Fibroblast of lung (primary cell): ENCODE results near the gene RAB28. TPM values are rescaled to one million over a fixed set of nuclear protein-coding genes. Genes with fewer than 3 reads are reported as not detected.

Experiments
- DNase-seq, 2 donors: peaks; one replicate each; pipeline versions ENCODE4 v3.0.0 to v3.0.0-alpha.2; 2010; ENCODE audit warnings: low read depth in 2 of 2
- H2AFZ ChIP-seq: 2 replicates; pipeline ENCODE4 v1.5.1; 2012; ENCODE audit warnings: low read length, control low read depth, inconsistent platforms
- H3K27ac ChIP-seq: 2 replicates; pipeline ENCODE4 v1.5.1; 2011; ENCODE audit warnings: low read length, control low read depth; ENCODE audit not compliant: insufficient read depth
- H3K27me3 ChIP-seq: 2 replicates; pipeline ENCODE4 v1.5.1; 2011; ENCODE audit warnings: mild to moderate bottlenecking, low read length; ENCODE audit not compliant: control insufficient read depth, insufficient read depth
- H3K36me3 ChIP-seq: 2 replicates; pipeline ENCODE4 v1.5.1; 2011; ENCODE audit warnings: low read length; ENCODE audit not compliant: control insufficient read depth, insufficient read depth
- H3K4me1 ChIP-seq: 2 replicates; pipeline ENCODE4 v1.5.1; 2011; ENCODE audit warnings: low read length; ENCODE audit not compliant: control insufficient read depth, insufficient read depth; ENCODE audit errors: extremely low read depth
- H3K4me2 ChIP-seq: 2 replicates; pipeline ENCODE4 v1.5.1; 2011; ENCODE audit warnings: low read length, control low read depth; ENCODE audit not compliant: insufficient read depth; ENCODE audit errors: extremely low read depth
- H3K4me3 ChIP-seq, 4 experiments: fragments of 200-600 bp in 1 of 4; sonication (generic) in 1 of 4; replicated peaks in 1 of 4; 2 replicates each; pipeline ENCODE4 v1.5.1; 2011 to 2016; ENCODE audit warnings: low read length in 4 of 4, low read depth in 3 of 4, mild to moderate bottlenecking in 3 of 4, control low read depth in 2 of 4, inconsistent platforms in 1 of 4, mixed read lengths in 1 of 4; ENCODE audit not compliant: insufficient read depth in 1 of 4; ENCODE audit errors: control extremely low read depth in 1 of 4
- H3K79me2 ChIP-seq: 2 replicates; pipeline ENCODE4 v1.5.1; 2012; ENCODE audit warnings: mild to moderate bottlenecking, low read length, inconsistent platforms; ENCODE audit not compliant: control insufficient read depth, insufficient read depth
- H3K9ac ChIP-seq: 2 replicates; pipeline ENCODE4 v1.5.1; 2011; ENCODE audit warnings: mild to moderate bottlenecking, low read length, control low read depth; ENCODE audit not compliant: insufficient read depth
- H3K9me3 ChIP-seq: 2 replicates; pipeline ENCODE4 v1.5.1; 2012; ENCODE audit warnings: low read depth, low read length; ENCODE audit not compliant: control insufficient read depth, insufficient read depth
- H4K20me1 ChIP-seq: 2 replicates; pipeline ENCODE4 v1.5.1; 2011; ENCODE audit warnings: low read length; ENCODE audit not compliant: control insufficient read depth, insufficient read depth; ENCODE audit errors: extremely low read depth
- CTCF ChIP-seq, 2 donors: IDR thresholded peaks in 1 of 2; conservative IDR thresholded peaks in 1 of 2; 1 replicate in 1 of 2; 2 replicates in 1 of 2; pipeline ENCODE4 v1.5.1; 2011 to 2012; ENCODE audit warnings: low read length in 2 of 2, control low read depth in 1 of 2, inconsistent platforms in 1 of 2, low read depth in 1 of 2, mild to moderate bottlenecking in 1 of 2
- EZH2 ChIP-seq: IDR thresholded peaks from 2 replicates; pipeline ENCODE4 v1.5.1; 2012; ENCODE audit warnings: low read length, control low read depth, mild to moderate bottlenecking; ENCODE audit errors: missing control alignments
- polyA plus RNA-seq, 2 donors: library from polyadenylated mRNA; depleted of rRNA in 1 of 2; stranded (reverse) in 1 of 2; unstranded in 1 of 2; fragments of >200 nt; gene quantifications; 2 replicates each; pipeline ENCODE4 v1.2.1, GENCODE V29; 2011 to 2012; ENCODE audit warnings: missing spikeins in 1 of 2
- total RNA-seq: library from RNA; depleted of rRNA; stranded (reverse); fragments of >200 nt; gene quantifications from 2 replicates; pipeline ENCODE4 v1.2.1, GENCODE V29; 2014

RAB28 gene
- total and polyA plus RNA-seq, 2 donors (not counting 1 experiment from before 2014, with no cell fraction given): 17.7 to 18.1 TPM

GRCh38 chr4:13415068-13415785, 68.9 kb downstream of the RAB28 start:
- Histone ChIP-seq H3K36me3 (no peaks in the 10 kb centered on the region), H3K4me1 (no peaks in the 10 kb centered on the region), H3K9me3 (no peaks in the 10 kb centered on the region), H4K20me1 (no peaks in the 10 kb centered on the region), H3K4me3 (no peak overlapping the region), H3K79me2 (no peaks in the 10 kb centered on the region), H3K4me2 (no peak overlapping the region), H3K9ac (no peak overlapping the region), H3K27me3 (no peaks in the 10 kb centered on the region), H3K27ac (no peak overlapping the region), H2AFZ (no peak overlapping the region)
- no peak for DNase-seq
- TF ChIP-seq CTCF (conservative IDR thresholded peaks at IDR 0.05 in 1 of 2, IDR thresholded peaks at IDR 0.05 in 1 of 2; ENCODE audit: low read depth in 1 of 2, low read length in 2 of 2) (no peak), EZH2 (no peak)

- no peaks in the 10 kb centered on the region for H3K79me2 ChIP-seq
- peak overlapping the region in 1 of 4 experiments; percentile 25 for H3K4me3 ChIP-seq
- no peaks in the 10 kb centered on the region for H3K27me3 ChIP-seq
- TF ChIP-seq EZH2 (no peak), CTCF (conservative IDR thresholded peaks at IDR 0.05 in 1 of 2, IDR thresholded peaks at IDR 0.05 in 1 of 2; ENCODE audit: low read depth in 1 of 2, low read length in 2 of 2) (no peak)
- H3K36me3 ChIP-seq: no peaks in the 10 kb centered on the region
- H3K27ac ChIP-seq: no peak overlapping the region
- no peak overlapping the region for H3K9ac ChIP-seq
- H3K4me2 ChIP-seq: no peak overlapping the region
- H3K4me1 ChIP-seq: no peaks in the 10 kb centered on the region
- no peak overlapping the region for H2AFZ ChIP-seq
- H4K20me1 ChIP-seq: no peaks in the 10 kb centered on the region
- peak in 1 of 2 donors; percentile 45 for DNase-seq
- no peaks in the 10 kb centered on the region for H3K9me3 ChIP-seq
These were observed 70.3 kb downstream of the RAB28 start for GRCh38 chr4:13413729-13414437.

DNA sequence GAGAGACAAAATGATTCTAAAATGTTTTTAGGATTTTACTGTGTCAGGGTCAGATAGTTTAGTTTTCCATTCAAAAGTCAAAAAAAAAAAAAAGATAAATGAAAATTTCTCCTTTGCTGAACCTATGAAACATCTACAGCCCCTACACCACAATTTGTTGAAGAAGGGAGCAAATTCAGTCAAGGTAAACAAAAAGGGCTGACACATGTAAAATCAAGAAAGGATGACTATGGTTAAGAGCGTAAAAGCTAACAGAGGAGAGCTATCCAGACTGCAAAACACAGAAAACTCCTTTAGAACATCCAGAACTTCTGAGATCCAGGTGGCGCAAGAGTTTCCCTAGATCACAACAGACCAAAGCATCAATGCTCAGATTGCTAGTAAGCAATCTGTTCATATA, 72.2 kb downstream of the RAB28 start:
- no peak overlapping the region for H3K9ac ChIP-seq
- DNase-seq: no peak
- H3K36me3 ChIP-seq: no peaks in the 10 kb centered on the region
- H3K4me3 ChIP-seq: no peak overlapping the region
- no peak overlapping the region for H3K4me2 ChIP-seq
- no peaks in the 10 kb centered on the region for H3K79me2 ChIP-seq
- TF ChIP-seq EZH2 (no peak), CTCF (conservative IDR thresholded peaks at IDR 0.05 in 1 of 2, IDR thresholded peaks at IDR 0.05 in 1 of 2; ENCODE audit: low read depth in 1 of 2, low read length in 2 of 2) (no peak)
- no peak overlapping the region for H2AFZ ChIP-seq
- H3K9me3 ChIP-seq: no peaks in the 10 kb centered on the region
- H3K4me1 ChIP-seq: no peaks in the 10 kb centered on the region
- no peaks in the 10 kb centered on the region for H3K27me3 ChIP-seq
- no peaks in the 10 kb centered on the region for H4K20me1 ChIP-seq
- H3K27ac ChIP-seq: no peak overlapping the region
